A673 (cell line): ENCODE data around the gene NKD1. TPM values are rescaled to one million over a fixed set of nuclear protein-coding genes. Genes with fewer than 3 reads are reported as not detected.

Experiments
- BruUV-seq: library from RNA; stranded (reverse); fragments of 400-500 nt; replicated peaks from 2 replicates; lab custom pipeline; 2021; lab: Mats Ljungman, UMichigan
- CTCF ChIA-PET: fragments of 300-600 bp; sonication (Branson Sonifier 250); formaldehyde crosslinking; loops from one replicate; lab custom pipeline; 2022; ENCODE audit warnings: antibody characterized with exemption; lab: Charles Lee
- POLR2A ChIA-PET: fragments of 300-600 bp; sonication (Branson Sonifier 250); formaldehyde crosslinking; loops from one replicate; lab custom pipeline; 2022; ENCODE audit warnings: antibody characterized with exemption; ENCODE audit not compliant: low non-redundant PET; lab: Charles Lee
- DNase-seq: peaks from one replicate; pipeline ENCODE4 v3.0.0-alpha.2; 2015; ENCODE audit warnings: low spot score
- H3K27ac ChIP-seq: fragments of 200-600 bp; sonication (generic); 2 replicates; pipeline ENCODE4 v1.5.1; 2016; ENCODE audit warnings: mixed run types, low read depth, mild to moderate bottlenecking, mixed read lengths, antibody characterized with exemption, low read length; ENCODE audit not compliant: poor library complexity, severe bottlenecking
- H3K27me3 ChIP-seq: fragments of 200-600 bp; sonication (generic); replicated peaks from 2 replicates; pipeline ENCODE4 v1.6.1; 2017; ENCODE audit warnings: mixed run types, low read depth, mild to moderate bottlenecking, mixed read lengths, antibody characterized with exemption, low read length; ENCODE audit not compliant: insufficient read depth, poor library complexity
- H3K36me3 ChIP-seq: fragments of 200-600 bp; sonication (generic); 2 replicates; pipeline ENCODE4 v1.6.1; 2016; ENCODE audit warnings: mixed run types, mild to moderate bottlenecking, mixed read lengths, antibody characterized with exemption, low read length; ENCODE audit not compliant: insufficient read depth, poor library complexity, severe bottlenecking
- H3K4me1 ChIP-seq: fragments of 200-600 bp; sonication (generic); 2 replicates; pipeline ENCODE4 v1.6.1; 2017; ENCODE audit warnings: mixed run types, mild to moderate bottlenecking, mixed read lengths, antibody characterized with exemption, low read length; ENCODE audit not compliant: insufficient read depth, poor library complexity, severe bottlenecking
- H3K4me3 ChIP-seq: fragments of 200-600 bp; sonication (generic); 2 replicates; pipeline ENCODE4 v1.5.1; 2016; ENCODE audit warnings: low read depth, mixed run types, mild to moderate bottlenecking, mixed read lengths, low read length; ENCODE audit not compliant: poor library complexity, severe bottlenecking
- H3K9me3 ChIP-seq: fragments of 200-600 bp; sonication (generic); 2 replicates; pipeline ENCODE4 v1.6.1; 2016; ENCODE audit warnings: mixed run types, low read depth, mild to moderate bottlenecking, mixed read lengths, antibody characterized with exemption, low read length; ENCODE audit not compliant: poor library complexity, severe bottlenecking
- EZH2 ChIP-seq: fragments of 200-600 bp; sonication (generic); IDR thresholded peaks from 2 replicates; pipeline ENCODE4 v1.6.1; 2017; ENCODE audit warnings: borderline replicate concordance, low read depth, mild to moderate bottlenecking, mixed read lengths, antibody characterized with exemption, low read length; ENCODE audit not compliant: poor library complexity, severe bottlenecking
- intact Hi-C: fragments of 100-400 bp; cut with micrococcal nuclease; formaldehyde crosslinking; loops from one replicate; pipeline ENCODE4 v1.10.0; 2022; ENCODE audit not compliant: unreplicated experiment
- total RNA-seq: library from RNA; stranded (reverse); gene quantifications from 2 replicates; pipeline ENCODE4 v1.2.3, GENCODE V29; 2021
- TF ChIP-seq, protein P1 (sequence below): fragments of 300-800, 200-600 bp; sonication (generic); conservative IDR thresholded peaks from 2 replicates; pipeline ENCODE4 v1.5.1; 2017; ENCODE audit warnings: low read depth, mild to moderate bottlenecking, antibody characterized with exemption, low read length, moderate library complexity, mixed read lengths

NKD1 gene
- total RNA-seq, 1 experiment from 2014 or later = 1.1 TPM

DNA sequence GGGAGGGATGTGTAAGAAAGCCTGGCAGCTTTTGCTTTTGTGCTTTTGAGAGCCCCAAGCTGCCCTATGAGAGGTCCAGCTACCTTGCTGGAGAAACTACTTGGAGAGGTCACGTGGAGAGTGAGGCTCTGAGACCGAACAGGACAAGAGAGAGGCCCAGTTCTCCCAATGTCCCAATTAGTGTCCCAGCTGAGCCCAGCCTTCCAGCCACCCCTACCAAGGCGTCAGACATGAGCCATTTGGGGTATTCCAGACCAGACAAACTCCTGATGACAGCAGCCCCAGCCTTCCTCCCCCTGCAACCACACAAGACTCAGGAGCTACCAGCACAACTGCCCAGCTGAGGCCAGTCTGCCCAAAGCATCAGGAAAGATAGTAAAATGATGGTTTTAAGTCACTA lies 35.0 kb downstream of the NKD1 start:
- Histone ChIP-seq H3K36me3 (no peaks in the 10 kb centered on the region), H3K27me3 (no peaks in the 10 kb centered on the region), H3K9me3 (no peaks in the 10 kb centered on the region), H3K4me3 (no peak overlapping the region), H3K4me1 (no peaks in the 10 kb centered on the region), H3K27ac (no peak overlapping the region)
- POLR2A ChIA-PET = interaction anchor here (0.5 kb wide), 1 partner anchor 775 kb away, joined by 4 read pairs; no protein-coding TSS in a partner anchor
- CTCF ChIA-PET = no interaction called here
- TF ChIP-seq, protein P1, sequence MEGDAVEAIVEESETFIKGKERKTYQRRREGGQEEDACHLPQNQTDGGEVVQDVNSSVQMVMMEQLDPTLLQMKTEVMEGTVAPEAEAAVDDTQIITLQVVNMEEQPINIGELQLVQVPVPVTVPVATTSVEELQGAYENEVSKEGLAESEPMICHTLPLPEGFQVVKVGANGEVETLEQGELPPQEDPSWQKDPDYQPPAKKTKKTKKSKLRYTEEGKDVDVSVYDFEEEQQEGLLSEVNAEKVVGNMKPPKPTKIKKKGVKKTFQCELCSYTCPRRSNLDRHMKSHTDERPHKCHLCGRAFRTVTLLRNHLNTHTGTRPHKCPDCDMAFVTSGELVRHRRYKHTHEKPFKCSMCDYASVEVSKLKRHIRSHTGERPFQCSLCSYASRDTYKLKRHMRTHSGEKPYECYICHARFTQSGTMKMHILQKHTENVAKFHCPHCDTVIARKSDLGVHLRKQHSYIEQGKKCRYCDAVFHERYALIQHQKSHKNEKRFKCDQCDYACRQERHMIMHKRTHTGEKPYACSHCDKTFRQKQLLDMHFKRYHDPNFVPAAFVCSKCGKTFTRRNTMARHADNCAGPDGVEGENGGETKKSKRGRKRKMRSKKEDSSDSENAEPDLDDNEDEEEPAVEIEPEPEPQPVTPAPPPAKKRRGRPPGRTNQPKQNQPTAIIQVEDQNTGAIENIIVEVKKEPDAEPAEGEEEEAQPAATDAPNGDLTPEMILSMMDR = no peak
- no TSS peak for BruUV-seq
- DNase-seq = no peak
- intact Hi-C loops = no loop called here

DNA sequence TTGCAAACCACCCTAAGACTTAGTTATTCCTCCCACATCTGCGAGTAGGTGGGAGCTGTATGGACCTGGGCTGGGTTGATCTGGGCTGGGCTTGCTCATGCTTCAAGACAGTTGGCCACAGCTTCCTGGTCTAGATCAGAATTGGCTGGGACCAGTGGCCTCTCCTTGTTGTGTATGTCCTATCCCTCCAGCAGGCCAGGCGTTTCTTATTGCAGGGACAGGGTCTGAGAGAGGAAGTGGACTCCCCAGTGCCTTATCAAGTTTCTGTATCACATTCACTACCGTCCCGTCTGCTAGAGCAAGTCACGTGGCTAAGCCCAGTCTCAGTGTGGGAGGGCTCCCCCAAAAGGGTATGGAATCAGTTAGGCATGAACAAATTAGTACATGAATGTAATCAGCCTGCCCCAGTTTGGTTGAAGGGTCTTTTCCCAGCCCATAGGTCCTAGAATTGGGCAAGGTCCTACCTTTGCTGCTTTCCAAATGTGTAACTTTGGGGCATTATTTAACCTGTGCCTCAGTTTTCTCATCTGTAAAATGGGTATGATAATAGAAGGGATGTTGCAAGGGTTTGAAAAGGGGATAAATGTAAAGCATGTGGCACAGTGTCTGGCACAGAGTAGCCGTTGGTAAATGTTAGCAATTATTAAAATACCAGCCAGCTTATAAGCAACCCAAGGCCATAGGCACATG lies 36.0 kb downstream of the NKD1 start:
- intact Hi-C loops = no loop called here
- CTCF ChIA-PET = no interaction called here
- no peaks in the 10 kb centered on the region for H3K36me3 ChIP-seq
- no peaks in the 10 kb centered on the region for H3K4me1 ChIP-seq
- BruUV-seq = no TSS peak
- H3K27ac ChIP-seq = no peak overlapping the region
- H3K27me3 ChIP-seq = no peaks in the 10 kb centered on the region
- H3K4me3 ChIP-seq = no peak overlapping the region
- DNase-seq = no peak
- TF ChIP-seq EZH2 = no peak
- TF ChIP-seq, protein P1 = no peak
- no peaks in the 10 kb centered on the region for H3K9me3 ChIP-seq
- POLR2A ChIA-PET = interaction anchor here (0.5 kb wide), 1 partner anchor 776 kb away, joined by 4 read pairs; no protein-coding TSS in a partner anchor

DNA sequence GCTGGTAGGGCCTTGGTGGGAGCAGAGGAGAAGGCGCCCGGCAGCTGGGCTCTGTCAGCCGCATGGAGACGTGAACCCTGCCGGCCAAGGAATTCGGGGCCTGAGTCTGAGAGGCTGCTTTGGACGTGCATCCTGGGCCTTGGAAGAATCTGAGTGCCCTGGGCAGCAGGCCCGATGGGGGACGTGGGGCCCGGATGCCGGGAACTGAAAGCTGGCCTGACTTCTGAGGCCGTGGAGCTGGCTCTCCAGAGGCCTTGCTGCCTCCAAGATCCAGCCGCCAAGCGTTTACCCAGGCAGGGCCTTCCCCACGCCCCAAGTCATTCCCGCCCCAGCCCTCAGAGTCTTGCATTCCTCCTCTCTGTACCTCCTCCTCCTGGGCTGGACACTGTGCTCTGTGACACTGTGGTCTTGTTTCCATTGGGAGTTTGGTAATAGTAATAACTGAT lies 37.2 kb downstream of the NKD1 start:
- TF ChIP-seq EZH2 = no peak
- TF ChIP-seq, protein P1 = no peak
- no TSS peak for BruUV-seq
- no peaks in the 10 kb centered on the region for H3K9me3 ChIP-seq
- no peak overlapping the region for H3K27ac ChIP-seq
- H3K4me3 ChIP-seq = no peak overlapping the region
- ChIA-PET POLR2A (no interaction called here), CTCF (no interaction called here)
- DNase-seq = no peak
- intact Hi-C loops = no loop called here
- no peaks in the 10 kb centered on the region for H3K36me3 ChIP-seq
- no peaks in the 10 kb centered on the region for H3K4me1 ChIP-seq
- H3K27me3 ChIP-seq = no peaks in the 10 kb centered on the region
